HG03460 (cell line): ENCODE data around the gene ABCC5.

Experiments
- ATAC-seq: cut with Tn5 transposase; IDR thresholded peaks from one replicate; pipeline ENCODE4 v1.9.1; 2021; ENCODE audit not compliant: unreplicated experiment

Gene ABCC5

GRCh38 chr3:183981990-183982644, 35.6 kb downstream of the ABCC5 start:
- ATAC-seq, result no peak

- ATAC-seq, result no peak
Observed at GRCh38 chr3:183980403-183980802, 37.3 kb downstream of the ABCC5 start.

- ATAC-seq, result no peak
Observed at GRCh38 chr3:183975981-183976662, 41.6 kb downstream of the ABCC5 start.

- ATAC-seq, result no peak
Observed at GRCh38 chr3:183968666-183969245, 48.9 kb downstream of the ABCC5 start.

- ATAC-seq, result no peak
Observed at GRCh38 chr3:183967693-183968092, 50.0 kb downstream of the ABCC5 start.

GRCh38 chr3:183966361-183966791, 51.3 kb downstream of the ABCC5 start:
- no peak for ATAC-seq

GRCh38 chr3:183962807-183963206, 54.9 kb downstream of the ABCC5 start:
- no peak for ATAC-seq

GRCh38 chr3:183959214-183959613, 58.5 kb downstream of the ABCC5 start:
- ATAC-seq, result no peak

GRCh38 chr3:183958775-183959174, 58.9 kb downstream of the ABCC5 start:
- ATAC-seq, result no peak

- ATAC-seq, result no peak
Observed at GRCh38 chr3:183958226-183958625, 59.5 kb downstream of the ABCC5 start.

- no peak for ATAC-seq
Observed at GRCh38 chr3:183954875-183955274, 62.8 kb downstream of the ABCC5 start.

GRCh38 chr3:183953471-183954070, 64.1 kb downstream of the ABCC5 start:
- no peak for ATAC-seq

GRCh38 chr3:183951459-183951858, 66.2 kb downstream of the ABCC5 start:
- ATAC-seq, result no peak

GRCh38 chr3:183949690-183950089, 68.0 kb downstream of the ABCC5 start:
- no peak for ATAC-seq

- no peak for ATAC-seq
Observed at GRCh38 chr3:183946037-183946436, 71.6 kb downstream of the ABCC5 start.

GRCh38 chr3:183944775-183945174, 72.9 kb downstream of the ABCC5 start:
- no peak for ATAC-seq

- ATAC-seq, result no peak
Observed at GRCh38 chr3:183943739-183944138, 73.9 kb downstream of the ABCC5 start.

- ATAC-seq, result no peak
Observed at GRCh38 chr3:183941216-183941615, 76.5 kb downstream of the ABCC5 start.

- ATAC-seq, result no peak
Observed at GRCh38 chr3:183937601-183938286, 79.9 kb downstream of the ABCC5 start.

GRCh38 chr3:183933160-183933559, 84.5 kb downstream of the ABCC5 start:
- ATAC-seq, result no peak

- ATAC-seq, result no peak
Observed at GRCh38 chr3:183931881-183932280, 85.8 kb downstream of the ABCC5 start.
